ENCODE measurements around the gene STIL. TPM values are rescaled to one million over a fixed set of nuclear protein-coding genes. Genes with fewer than 3 reads are reported as not detected.
A peak's percentile ranks its signal among the peaks of the same experiment; 100 is the strongest.

STIL gene
- total and polyA plus RNA-seq, 12 donors, result 0.22 to 2.1 (median 0.62) TPM

GRCh38 chr1:47249755-47250154 is 64.2 kb downstream of the STIL start:
- H3K4me1 ChIP-seq, result no peaks in the 10 kb centered on the region
- no peak overlapping the region for H3K27ac ChIP-seq
- H3K9me3 ChIP-seq, result no peaks in the 10 kb centered on the region
- 94 to 96% methylated on average over 3 of the region's 3 CpGs for WGBS, 2 donors
- no peak overlapping the region for H3K4me3 ChIP-seq
- H3K36me3 ChIP-seq, result peaks cover 0 to 14% (median 0%) of the 10 kb centered on the region in 9 donors
- intact Hi-C loops (cut with DNase I), result loop anchor here in 1 of 10 donors (5.0 kb wide), 1 partner anchor 47 kb away; no protein-coding TSS in a partner anchor
- TF ChIP-seq CTCF (IDR thresholded peaks at IDR 0.05), result no peak
- ATAC-seq (no peak), DNase-seq (no peak)
- peaks cover 0 to 3% (median 0%) of the 10 kb centered on the region in 7 donors for H3K27me3 ChIP-seq

GRCh38 chr1:47244339-47244862 is 69.5 kb downstream of the STIL start:
- Histone ChIP-seq H3K27ac (no peak overlapping the region), H3K36me3 (no peaks in the 10 kb centered on the region), H3K4me1 (peaks cover 0 to 10% (median 4%) of the 10 kb centered on the region in 9 donors), H3K9me3 (no peaks in the 10 kb centered on the region), H3K27me3 (peaks cover 0 to 35% (median 11%) of the 10 kb centered on the region in 7 donors), H3K4me3 (no peak overlapping the region)
- intact Hi-C loops (cut with DNase I), result loop anchor here in 1 of 10 donors (2.0 kb wide), 1 partner anchor 14 kb away; no protein-coding TSS in a partner anchor
- ATAC-seq, result no peak
- DNase-seq, result no peak
- 53 to 65% methylated on average over 3 of the region's 3 CpGs for WGBS, 2 donors
- TF ChIP-seq CTCF (IDR thresholded peaks at IDR 0.05), result no peak

GRCh38 chr1:47243910-47244309 is 70.0 kb downstream of the STIL start:
- H3K9me3 ChIP-seq, result no peaks in the 10 kb centered on the region

More at GRCh38 chr1:47243910-47244309, 70.0 kb downstream of the STIL start:
- peak in 1 of 8 donors; percentile 16 for ATAC-seq
- intact Hi-C loops (cut with DNase I), result loop anchor here in 1 of 10 donors (2.0 kb wide), 1 partner anchor 15 kb away; no protein-coding TSS in a partner anchor
- no peak for DNase-seq
- Histone ChIP-seq H3K36me3 (no peaks in the 10 kb centered on the region), H3K27ac (no peak overlapping the region), H3K4me1 (peaks cover 0 to 10% (median 4%) of the 10 kb centered on the region in 9 donors), H3K4me3 (no peak overlapping the region), H3K27me3 (peaks cover 0 to 40% (median 16%) of the 10 kb centered on the region in 7 donors)
- 49 to 50% methylated on average over 5 of the region's 5 CpGs for WGBS, 2 donors
- TF ChIP-seq CTCF (IDR thresholded peaks at IDR 0.05), result no peak
